ENCODE measurements around the gene MPEG1.
A peak's percentile ranks its signal among the peaks of the same experiment; 100 is the strongest.

The MPEG1 gene

GRCh38 chr11:59216641-59217564, 4.2 kb upstream of the MPEG1 start:
- peak; percentile 10 for DNase-seq (ENCODE audit: low spot score)

- DNase-seq (ENCODE audit: low spot score) = no peak
Observed at GRCh38 chr11:59214141-59214893, 1.6 kb upstream of the MPEG1 start.

GRCh38 chr11:59212222-59212621, 505 bp downstream of the MPEG1 start:
- DNase-seq (ENCODE audit: low spot score) = no peak

- no peak for DNase-seq (ENCODE audit: low spot score)
Observed at GRCh38 chr11:59208956-59209355, 3.8 kb downstream of the MPEG1 start.

GRCh38 chr11:59207988-59208451, 4.7 kb downstream of the MPEG1 start:
- DNase-seq (ENCODE audit: low spot score) = peak; percentile 44

- no peak for DNase-seq (ENCODE audit: low spot score)
Observed at GRCh38 chr11:59206635-59207034, 6.1 kb downstream of the MPEG1 start.

GRCh38 chr11:59205648-59206047, 7.1 kb downstream of the MPEG1 start:
- DNase-seq (ENCODE audit: low spot score) = no peak

- DNase-seq (ENCODE audit: low spot score) = no peak
Observed at GRCh38 chr11:59204746-59205145, 8.0 kb downstream of the MPEG1 start.

- no peak for DNase-seq (ENCODE audit: low spot score)
Observed at GRCh38 chr11:59201353-59201752, 11.4 kb downstream of the MPEG1 start.

GRCh38 chr11:59200423-59200746, 12.3 kb downstream of the MPEG1 start:
- DNase-seq (ENCODE audit: low spot score) = no peak

- DNase-seq (ENCODE audit: low spot score) = no peak
Observed at GRCh38 chr11:59199546-59200422, 12.9 kb downstream of the MPEG1 start.

- no peak for DNase-seq (ENCODE audit: low spot score)
Observed at GRCh38 chr11:59198726-59199125, 14.0 kb downstream of the MPEG1 start.

GRCh38 chr11:59197991-59198390, 14.7 kb downstream of the MPEG1 start:
- no peak for DNase-seq (ENCODE audit: low spot score)

- no peak for DNase-seq (ENCODE audit: low spot score)
Observed at GRCh38 chr11:59196777-59197176, 15.9 kb downstream of the MPEG1 start.

- no peak for DNase-seq (ENCODE audit: low spot score)
Observed at GRCh38 chr11:59195586-59195985, 17.1 kb downstream of the MPEG1 start.

- no peak for DNase-seq (ENCODE audit: low spot score)
Observed at GRCh38 chr11:59193587-59194130, 19.1 kb downstream of the MPEG1 start.

- no peak for DNase-seq (ENCODE audit: low spot score)
Observed at GRCh38 chr11:59192446-59193020, 20.2 kb downstream of the MPEG1 start.

- no peak for DNase-seq (ENCODE audit: low spot score)
Observed at GRCh38 chr11:59191890-59192289, 20.8 kb downstream of the MPEG1 start.

- DNase-seq (ENCODE audit: low spot score) = no peak
Observed at GRCh38 chr11:59191095-59191494, 21.6 kb downstream of the MPEG1 start.

GRCh38 chr11:59189986-59190385, 22.7 kb downstream of the MPEG1 start:
- no peak for DNase-seq (ENCODE audit: low spot score)

- no peak for DNase-seq (ENCODE audit: low spot score)
Observed at GRCh38 chr11:59188954-59189353, 23.8 kb downstream of the MPEG1 start.

- DNase-seq (ENCODE audit: low spot score) = no peak
Observed at GRCh38 chr11:59187587-59187986, 25.1 kb downstream of the MPEG1 start.
